Heart left ventricle (tissue), 13 donors: ENCODE measurements around the gene FAM76B.

Experiments used
- POLR2A ChIP-seq, 2 donors: fragments of 450-650 bp; IDR thresholded peaks; one replicate each; pipeline ENCODE4 v1.6.1; 2017; ENCODE audit warnings: antibody characterized with exemption in 2 of 2, mild to moderate bottlenecking in 2 of 2, moderate library complexity in 2 of 2
- TF ChIP-seq, protein P1 (sequence below), 12 donors: fragments of 200-600 bp; sonication (generic) in 4 of 12; IDR thresholded peaks; one replicate each; pipeline versions ENCODE4 v1.5.0 to v1.8.0; 2018 to 2022; ENCODE audit warnings: antibody characterized with exemption in 12 of 12, mild to moderate bottlenecking in 5 of 12
- donor health status: ischemic (EF 13 %, LVEDD 7.1; RV severe dilation, severe dysfunction).
- donor health status: DM: no; HTN: yes; CAD: no.
- donor health status: DM: no; HTN: no; CAD: no.
- donor health status: ischemic (EF 25% LVEDD 6.9; RV normal size, moderate dysfunction).
- donor health status: ischemic (EF 25% LVEDD 5.7; RV mildly dilated, moderate dysfunction).
- donor health status: ischemic (EF 35%, LVEDD 5.7; RV mildly dilated, moderate dysfunction).
- donor health status: nonischemic (EF 11% LVEDD 7.7; RV severe dilation, severe dysfunction).
- donor health status: DM: yes; HTN: yes; CAD: no.
- donor health status: PGD.
- donor health status: ischemic (EF 29% LVEDD 5.4; RV normal size, mild dysfunction).
- donor health status: nonischemic (EF 23%, LVEDD 6.1; RV moderate dilation, normal function).

GRCh38 chr11:95833378-95833777 is 43.8 kb upstream of the FAM76B start:
- TF ChIP-seq, protein P1, sequence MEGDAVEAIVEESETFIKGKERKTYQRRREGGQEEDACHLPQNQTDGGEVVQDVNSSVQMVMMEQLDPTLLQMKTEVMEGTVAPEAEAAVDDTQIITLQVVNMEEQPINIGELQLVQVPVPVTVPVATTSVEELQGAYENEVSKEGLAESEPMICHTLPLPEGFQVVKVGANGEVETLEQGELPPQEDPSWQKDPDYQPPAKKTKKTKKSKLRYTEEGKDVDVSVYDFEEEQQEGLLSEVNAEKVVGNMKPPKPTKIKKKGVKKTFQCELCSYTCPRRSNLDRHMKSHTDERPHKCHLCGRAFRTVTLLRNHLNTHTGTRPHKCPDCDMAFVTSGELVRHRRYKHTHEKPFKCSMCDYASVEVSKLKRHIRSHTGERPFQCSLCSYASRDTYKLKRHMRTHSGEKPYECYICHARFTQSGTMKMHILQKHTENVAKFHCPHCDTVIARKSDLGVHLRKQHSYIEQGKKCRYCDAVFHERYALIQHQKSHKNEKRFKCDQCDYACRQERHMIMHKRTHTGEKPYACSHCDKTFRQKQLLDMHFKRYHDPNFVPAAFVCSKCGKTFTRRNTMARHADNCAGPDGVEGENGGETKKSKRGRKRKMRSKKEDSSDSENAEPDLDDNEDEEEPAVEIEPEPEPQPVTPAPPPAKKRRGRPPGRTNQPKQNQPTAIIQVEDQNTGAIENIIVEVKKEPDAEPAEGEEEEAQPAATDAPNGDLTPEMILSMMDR (IDR thresholded peaks at IDR 0.05) = no peak
- no peak for TF ChIP-seq POLR2A (IDR thresholded peaks at IDR 0.05)
